ENCODE measurements around the gene EXOSC9.
A peak's percentile ranks its signal among the peaks of the same experiment; 100 is the strongest.

Gene EXOSC9

DNA sequence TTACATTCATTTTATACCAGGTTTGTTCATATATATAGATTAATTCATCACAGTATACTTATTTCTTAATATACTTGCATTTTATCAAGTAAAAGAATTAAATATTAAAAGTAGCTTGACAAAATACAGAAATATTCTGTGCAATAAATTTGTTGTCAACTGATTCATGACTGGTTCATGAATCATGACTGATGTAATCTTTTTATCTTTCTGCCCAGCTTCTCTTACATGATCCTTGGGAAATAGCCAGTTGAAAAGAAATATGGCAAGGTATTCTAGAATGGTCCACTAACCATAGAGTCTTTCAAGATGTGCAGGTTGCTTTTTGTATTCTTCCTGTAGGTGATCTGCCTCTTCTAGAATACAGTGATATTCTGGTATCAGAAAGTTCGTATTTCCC, 26.7 kb downstream of the EXOSC9 start:
- no peak for DNase-seq

GRCh38 chr4:121829511-121829910, 28.4 kb downstream of the EXOSC9 start:
- no peak for DNase-seq

GRCh38 chr4:121838136-121838535, 37.0 kb downstream of the EXOSC9 start:
- DNase-seq, result no peak

DNA sequence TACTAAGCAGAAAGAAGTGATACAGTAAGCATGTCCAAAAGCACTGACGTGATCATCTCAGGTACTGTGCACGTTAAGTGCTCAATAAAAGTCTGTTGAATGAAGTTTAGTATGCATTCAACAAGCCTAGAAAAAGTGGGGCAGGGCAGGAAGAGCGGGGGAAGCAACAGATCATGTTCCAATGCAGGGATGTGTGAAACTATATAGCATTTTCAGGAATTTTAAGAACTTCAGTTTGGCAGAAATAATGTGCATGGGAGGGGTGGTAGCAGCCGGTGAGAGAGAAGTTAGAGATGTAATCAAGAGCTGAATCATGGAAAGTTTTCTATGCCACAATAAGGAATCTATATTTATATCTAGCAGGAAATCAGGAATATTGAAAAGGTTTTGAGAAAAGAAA, 41.7 kb downstream of the EXOSC9 start:
- no peak for DNase-seq

GRCh38 chr4:121846662-121847061, 45.5 kb downstream of the EXOSC9 start:
- DNase-seq, result peak; percentile 8

DNA sequence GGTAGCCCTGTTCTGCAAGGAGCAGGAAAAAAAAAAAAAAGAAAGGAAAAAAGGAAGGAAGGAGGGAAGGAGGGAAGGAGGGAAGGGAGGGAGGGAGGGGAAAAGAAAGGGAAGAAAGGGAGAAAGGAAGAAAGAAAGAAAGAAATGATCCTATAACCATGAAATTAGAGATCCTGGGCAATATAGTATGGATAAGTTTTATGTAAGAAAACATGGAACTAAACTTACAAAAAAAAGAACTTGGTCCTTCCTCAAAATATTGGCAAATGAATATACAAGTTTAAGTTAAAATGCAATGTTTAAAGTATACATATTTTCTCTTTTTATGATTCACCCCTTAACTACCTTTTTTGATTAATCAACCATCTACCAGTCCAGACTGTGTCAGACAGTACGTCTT, 50.2 kb downstream of the EXOSC9 start:
- no peak for DNase-seq

DNA sequence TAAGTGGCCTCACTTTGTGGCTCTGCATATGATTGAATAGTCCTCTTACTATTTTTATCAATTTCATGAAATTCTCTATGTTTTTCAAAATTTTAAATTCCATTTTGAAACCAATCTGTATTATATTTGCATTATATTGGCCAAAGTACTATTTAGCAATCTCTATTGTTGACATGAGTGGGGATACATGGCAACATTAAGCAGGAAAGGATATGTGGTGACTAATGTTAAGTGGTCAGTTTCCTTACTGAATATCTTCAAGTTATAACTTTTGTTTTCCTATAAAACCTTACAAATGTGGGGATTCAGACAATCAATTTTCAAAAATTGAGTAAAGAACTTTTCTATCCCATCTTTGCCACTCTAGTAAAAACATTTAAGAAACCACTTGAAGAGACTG, 59.0 kb downstream of the EXOSC9 start:
- DNase-seq, result no peak

DNA sequence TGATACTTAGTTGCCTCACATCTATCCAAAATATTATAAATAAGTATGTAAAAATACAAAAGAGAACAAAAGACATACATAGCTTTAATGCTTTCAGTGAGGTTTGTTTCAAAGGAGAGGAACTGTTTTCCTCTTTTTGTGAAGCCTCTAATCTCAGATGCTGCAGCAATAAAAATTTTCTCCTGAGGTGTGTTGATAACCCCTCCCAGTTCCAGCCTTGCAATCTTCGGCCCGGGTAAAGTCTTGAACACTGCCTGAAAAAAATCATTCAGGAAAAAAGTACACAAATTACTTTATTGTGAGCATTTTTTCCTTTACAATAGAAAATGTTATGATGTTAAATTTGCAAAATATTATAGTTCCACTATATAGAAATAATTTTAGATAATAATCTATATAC, 60.3 kb downstream of the EXOSC9 start:
- no peak for DNase-seq

DNA sequence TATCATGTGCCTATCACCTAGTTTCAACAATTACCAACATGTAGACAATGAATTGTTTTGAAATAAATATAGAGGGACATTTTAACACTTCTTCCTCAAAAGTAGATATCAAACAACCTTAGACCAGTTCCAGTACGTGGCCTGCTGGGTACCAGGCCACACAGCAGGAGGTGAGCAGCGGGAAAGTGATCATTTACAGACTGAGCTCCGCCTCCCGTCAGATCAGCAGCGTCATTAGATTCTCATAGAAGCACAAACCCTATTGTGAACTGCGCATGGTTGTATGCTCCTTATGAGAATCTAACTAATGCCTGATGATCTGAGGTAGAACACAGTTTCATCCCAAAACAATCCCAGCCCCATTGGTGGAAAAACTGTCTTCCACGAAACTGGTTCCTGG, 62.7 kb downstream of the EXOSC9 start:
- DNase-seq, result no peak
